ENCODE measurements around the gene AMPH.

The AMPH gene

DNA sequence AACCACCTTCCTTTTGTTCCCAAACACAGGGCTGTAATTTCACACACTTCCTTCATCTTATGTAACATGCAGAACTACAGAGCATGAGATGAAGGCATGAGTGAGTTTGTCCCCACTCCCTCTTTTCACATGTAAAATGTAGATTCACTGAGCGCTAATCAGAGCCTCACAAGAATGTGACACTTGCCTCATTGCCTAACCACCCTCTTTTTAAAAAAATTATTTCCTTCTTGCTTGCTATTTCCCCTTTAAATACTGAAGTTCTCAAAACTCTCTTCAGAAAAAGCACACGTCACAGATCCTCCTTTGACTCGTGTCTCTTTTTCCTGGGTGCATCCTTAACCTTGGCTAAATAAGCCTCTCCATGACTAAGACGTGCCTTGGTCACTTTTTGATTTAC, 236.5 kb downstream of the AMPH start:
- H3K4me3 ChIP-seq (ENCODE audit: low read depth, low read length) = no peak overlapping the region
- TF ChIP-seq CTCF (IDR thresholded peaks at IDR 0.05; ENCODE audit: borderline replicate concordance, insufficient read depth, low read depth, low read length) = no peak

DNA sequence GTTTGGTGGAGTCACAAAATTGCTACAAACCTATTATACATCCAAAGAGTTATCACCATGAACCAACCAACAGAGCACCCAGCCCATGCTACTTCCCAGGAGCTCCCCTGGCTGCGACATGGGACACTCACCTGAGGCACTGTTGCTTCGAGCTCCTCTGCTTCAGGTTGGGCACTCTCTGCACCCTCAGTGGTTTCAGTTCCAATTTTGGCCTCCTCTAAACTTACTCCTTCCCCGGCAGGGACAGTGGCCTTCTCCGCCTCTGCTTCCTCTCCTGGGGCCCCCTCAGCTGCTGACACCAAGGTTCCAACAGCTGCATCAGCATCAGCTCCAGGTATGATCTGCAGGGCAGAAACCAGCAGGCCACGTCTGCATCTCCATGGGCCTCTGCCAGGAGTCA, 237.3 kb downstream of the AMPH start:
- TF ChIP-seq CTCF (IDR thresholded peaks at IDR 0.05; ENCODE audit: borderline replicate concordance, insufficient read depth, low read depth, low read length) = no peak
- no peak overlapping the region for H3K4me3 ChIP-seq (ENCODE audit: low read depth, low read length)

DNA sequence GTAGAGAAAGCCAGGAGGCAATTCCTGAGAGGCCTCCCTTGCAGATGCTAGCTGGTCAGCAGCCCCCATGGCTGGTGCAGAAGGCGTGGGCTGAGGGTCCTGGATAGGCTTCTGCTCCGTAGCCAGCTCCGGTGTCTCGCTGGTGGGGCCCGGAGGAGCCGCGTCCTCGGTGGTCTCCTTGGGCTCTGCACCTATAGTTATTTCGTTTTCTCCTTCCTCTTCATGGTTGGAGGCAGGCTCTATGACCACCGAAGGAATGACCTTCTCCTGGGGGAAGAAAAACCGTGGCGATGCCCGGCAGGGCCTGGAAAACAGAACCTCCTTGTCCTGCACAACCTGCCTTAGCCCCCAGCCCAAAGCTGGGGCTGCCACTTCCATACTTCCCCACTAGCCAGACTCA, 239.4 kb downstream of the AMPH start:
- no peak for TF ChIP-seq CTCF (IDR thresholded peaks at IDR 0.05; ENCODE audit: borderline replicate concordance, insufficient read depth, low read depth, low read length)
- no peak overlapping the region for H3K4me3 ChIP-seq (ENCODE audit: low read depth, low read length)

DNA sequence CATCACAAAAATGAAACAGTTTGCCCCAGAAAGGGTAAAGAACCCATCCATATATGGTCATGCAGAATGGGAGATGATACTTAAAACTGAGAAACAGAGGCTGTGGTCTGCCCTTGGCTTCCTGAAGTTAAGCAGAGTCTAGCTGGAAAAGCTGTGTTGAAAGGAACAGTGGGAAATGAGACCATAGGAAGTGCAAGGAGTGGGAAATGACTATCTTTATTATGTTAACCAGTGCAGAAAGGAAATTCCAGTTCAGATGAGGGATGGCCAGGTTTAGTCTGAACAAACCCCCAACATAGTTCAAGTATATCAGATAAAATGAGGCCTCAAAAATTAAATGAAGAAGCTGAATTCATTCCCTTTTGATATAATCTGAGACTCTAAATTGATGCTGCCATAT, 245.5 kb downstream of the AMPH start:
- TF ChIP-seq CTCF (IDR thresholded peaks at IDR 0.05; ENCODE audit: borderline replicate concordance, insufficient read depth, low read depth, low read length) = no peak
- no peak overlapping the region for H3K4me3 ChIP-seq (ENCODE audit: low read depth, low read length)

DNA sequence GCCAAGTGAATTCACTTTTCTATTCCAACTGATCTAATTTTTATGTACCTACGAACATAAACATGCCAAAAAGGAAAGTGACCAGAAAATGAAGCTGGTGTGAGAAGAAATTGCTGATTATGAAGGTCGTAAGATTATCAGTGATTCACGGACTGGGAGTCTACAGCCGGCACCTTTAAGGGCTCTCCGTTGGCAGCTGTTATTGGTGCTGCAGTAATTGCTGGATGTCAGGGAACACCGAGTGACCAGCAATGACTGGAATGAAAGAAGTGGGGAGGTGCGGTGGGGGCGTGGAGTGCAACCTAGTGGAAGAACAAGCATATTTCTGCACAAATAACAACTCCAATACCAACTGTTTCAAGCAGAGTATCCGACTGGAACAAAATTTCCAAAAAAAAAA, 247.9 kb downstream of the AMPH start:
- no peak overlapping the region for H3K4me3 ChIP-seq (ENCODE audit: low read depth, low read length)
- no peak for TF ChIP-seq CTCF (IDR thresholded peaks at IDR 0.05; ENCODE audit: borderline replicate concordance, insufficient read depth, low read depth, low read length)

DNA sequence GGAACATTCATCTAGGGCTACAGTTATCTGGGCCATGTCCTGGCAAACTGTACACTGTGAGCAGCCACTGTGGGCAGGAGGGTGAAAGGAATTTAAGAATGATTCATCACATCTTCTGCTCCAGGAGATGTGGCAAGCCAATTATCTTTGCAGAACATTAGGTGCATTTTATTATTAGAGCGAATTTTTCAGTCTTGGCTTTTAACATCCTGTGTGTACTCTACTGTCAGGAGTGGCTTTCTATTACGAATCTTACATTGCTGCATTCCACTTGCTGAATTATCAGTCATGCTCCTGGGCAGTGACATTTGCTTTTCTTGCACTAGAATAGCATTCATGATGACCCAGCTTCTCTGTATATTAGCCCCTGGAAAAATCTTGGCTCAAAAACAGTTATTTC, 248.5 kb downstream of the AMPH start:
- TF ChIP-seq CTCF (IDR thresholded peaks at IDR 0.05; ENCODE audit: borderline replicate concordance, insufficient read depth, low read depth, low read length) = no peak
- no peak overlapping the region for H3K4me3 ChIP-seq (ENCODE audit: low read depth, low read length)

GRCh38 chr7:38375453-38375852, 255.7 kb downstream of the AMPH start:
- no peak overlapping the region for H3K4me3 ChIP-seq (ENCODE audit: low read depth, low read length)
- TF ChIP-seq CTCF (IDR thresholded peaks at IDR 0.05; ENCODE audit: borderline replicate concordance, insufficient read depth, low read depth, low read length) = no peak

All from GM12875 (cell line).